G401 (cell line): ENCODE results near the gene SLC66A3. TPM values are rescaled to one million over a fixed set of nuclear protein-coding genes. Genes with fewer than 3 reads are reported as not detected.

Experiments used
- DNase-seq: peaks from one replicate; pipeline ENCODE4 v3.0.0-alpha.2; 2015; ENCODE audit warnings: low spot score
- in situ Hi-C: cut with HindIII; loops from 2 replicates; pipeline ENCODE4 v1.10.0; 2016; ENCODE audit warnings: low sequenced_read_pairs, mixed read lengths
- total RNA-seq: library from RNA; depleted of rRNA; stranded (reverse); fragments of >200 nt; shearing (Covaris generic); gene quantifications from 2 replicates; pipeline ENCODE4 v1.2.3, GENCODE V29; 2014; rRNA removed

SLC66A3 gene
- total RNA-seq = 20.2 and 25.2 TPM in 2 replicates

DNA sequence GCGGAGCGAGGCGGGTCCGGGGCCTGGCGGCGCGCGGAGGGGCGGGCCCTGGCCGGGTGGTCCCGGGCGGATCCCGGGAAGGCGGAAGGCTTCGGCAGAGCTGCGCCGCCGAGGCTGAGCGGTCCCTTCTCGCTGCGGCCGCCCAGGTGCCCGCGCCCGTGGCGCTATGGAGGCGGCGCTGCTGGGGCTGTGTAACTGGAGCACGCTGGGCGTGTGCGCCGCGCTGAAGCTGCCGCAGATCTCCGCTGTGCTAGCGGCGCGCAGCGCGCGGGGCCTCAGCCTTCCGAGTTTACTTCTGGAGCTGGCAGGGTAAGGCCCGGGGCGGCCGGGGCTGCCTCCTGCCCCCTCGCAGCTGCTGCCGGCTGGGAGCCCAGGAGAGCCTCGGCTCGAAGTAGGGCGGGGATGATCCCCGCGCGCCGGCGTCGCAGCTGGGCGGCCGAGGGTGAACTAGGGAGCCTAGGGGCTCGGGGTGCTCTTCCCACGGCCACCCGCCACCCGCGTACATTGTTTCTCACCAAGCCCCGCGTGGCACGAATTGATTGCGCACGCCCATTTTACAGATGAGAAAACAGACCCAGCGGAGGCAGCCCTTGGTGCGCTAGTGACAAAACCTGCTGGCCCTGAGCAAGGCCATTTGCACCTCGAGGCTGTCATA, at the start of gene SLC66A3:
TSS of gene SLC66A3 (plus strand) at position 87 of the 655 bp plus-strand sequence. CDS start at position 167, 80 bp downstream.
- DNase-seq = no peak
- in situ Hi-C loops = no loop called here

DNA sequence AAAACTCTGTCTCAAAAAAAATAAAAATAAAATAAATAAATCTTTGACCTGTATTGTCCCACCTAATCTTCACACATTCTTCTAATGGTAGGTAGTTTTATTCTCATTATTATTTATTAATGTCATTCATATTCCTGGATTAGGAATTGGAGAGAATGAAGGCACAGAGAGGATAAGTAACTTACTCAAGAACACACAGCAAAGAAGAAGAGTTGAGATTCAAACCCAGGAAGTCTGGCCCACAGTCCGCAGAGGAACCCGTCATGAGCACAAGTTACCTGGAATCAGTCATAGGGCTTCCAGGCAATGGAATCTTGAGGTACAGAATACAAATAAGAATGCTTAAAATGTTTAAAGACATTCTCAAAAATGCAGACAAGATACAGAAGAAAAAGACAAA, 46.3 kb upstream of the SLC66A3 start:
- in situ Hi-C loops = no loop called here
- no peak for DNase-seq

DNA sequence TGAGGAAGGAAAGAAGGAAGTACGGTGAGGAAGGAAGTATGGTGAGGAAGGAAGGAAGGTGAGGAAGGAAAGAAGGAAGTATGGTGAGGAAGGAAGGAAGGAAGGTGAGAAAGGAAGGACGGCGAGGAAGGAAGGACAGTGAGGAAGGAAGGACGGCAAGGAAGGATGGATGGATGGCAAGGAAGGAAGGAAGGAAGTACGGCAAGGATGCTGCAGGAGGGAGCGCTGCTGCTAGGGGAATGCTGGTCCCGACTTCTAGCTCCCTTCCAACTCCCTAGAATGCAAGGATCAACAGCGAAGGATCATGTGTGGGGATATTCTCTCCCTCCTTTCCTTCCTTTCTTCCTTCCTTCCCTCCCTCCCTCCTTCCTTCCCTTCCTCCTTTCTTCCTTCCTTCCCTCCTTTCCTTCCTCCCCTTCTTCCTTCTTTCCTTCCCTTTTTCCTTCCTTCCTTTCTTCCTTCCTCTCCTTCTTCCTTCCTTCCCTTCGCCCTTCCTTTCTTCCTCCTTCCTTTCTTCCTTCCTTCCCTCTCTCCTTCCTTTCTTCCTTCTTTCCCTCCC, 42.3 kb upstream of the SLC66A3 start:
- in situ Hi-C loops = no loop called here
- no peak for DNase-seq

DNA sequence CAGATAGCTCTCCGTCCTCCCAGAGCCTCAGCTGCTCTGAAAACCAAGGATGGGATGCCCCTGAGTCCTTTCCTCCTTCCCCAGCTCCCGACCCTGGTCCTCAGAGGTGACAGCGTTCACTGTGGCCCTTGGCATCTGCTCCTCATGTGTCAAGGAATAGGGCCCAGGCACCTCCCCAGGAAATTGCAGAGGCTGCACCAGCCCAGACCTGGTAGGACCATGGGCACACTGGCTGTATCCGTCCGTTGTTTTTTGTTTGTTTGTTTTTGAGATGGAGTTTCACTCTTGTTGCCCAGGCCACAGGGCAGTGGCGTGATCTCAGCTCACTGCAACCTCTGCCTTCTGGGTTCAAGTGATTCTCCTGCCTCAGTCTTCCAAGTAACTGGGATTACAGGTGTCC, 37.5 kb upstream of the SLC66A3 start:
- in situ Hi-C loops = no loop called here
- no peak for DNase-seq

DNA sequence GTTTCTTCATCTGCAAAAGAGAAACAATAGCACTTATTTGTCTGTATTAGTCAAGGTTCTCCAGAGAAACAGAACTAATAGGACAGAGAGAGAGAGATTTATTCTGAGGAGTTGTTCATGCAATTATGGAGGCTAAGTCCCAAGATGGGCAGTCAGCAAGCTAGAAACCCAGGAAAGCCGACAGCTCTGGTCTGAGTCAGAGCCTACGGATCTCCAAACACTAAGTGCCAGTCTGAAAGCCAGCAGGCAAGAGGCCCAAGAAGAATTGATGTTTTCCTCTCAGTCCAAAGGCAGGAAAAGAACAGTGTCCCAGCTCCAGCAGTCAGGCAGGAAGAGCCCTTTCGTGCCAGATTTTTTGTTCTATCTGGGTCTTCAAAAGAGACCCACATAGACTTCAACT, 36.5 kb upstream of the SLC66A3 start:
- no peak for DNase-seq
- in situ Hi-C loops = no loop called here

DNA sequence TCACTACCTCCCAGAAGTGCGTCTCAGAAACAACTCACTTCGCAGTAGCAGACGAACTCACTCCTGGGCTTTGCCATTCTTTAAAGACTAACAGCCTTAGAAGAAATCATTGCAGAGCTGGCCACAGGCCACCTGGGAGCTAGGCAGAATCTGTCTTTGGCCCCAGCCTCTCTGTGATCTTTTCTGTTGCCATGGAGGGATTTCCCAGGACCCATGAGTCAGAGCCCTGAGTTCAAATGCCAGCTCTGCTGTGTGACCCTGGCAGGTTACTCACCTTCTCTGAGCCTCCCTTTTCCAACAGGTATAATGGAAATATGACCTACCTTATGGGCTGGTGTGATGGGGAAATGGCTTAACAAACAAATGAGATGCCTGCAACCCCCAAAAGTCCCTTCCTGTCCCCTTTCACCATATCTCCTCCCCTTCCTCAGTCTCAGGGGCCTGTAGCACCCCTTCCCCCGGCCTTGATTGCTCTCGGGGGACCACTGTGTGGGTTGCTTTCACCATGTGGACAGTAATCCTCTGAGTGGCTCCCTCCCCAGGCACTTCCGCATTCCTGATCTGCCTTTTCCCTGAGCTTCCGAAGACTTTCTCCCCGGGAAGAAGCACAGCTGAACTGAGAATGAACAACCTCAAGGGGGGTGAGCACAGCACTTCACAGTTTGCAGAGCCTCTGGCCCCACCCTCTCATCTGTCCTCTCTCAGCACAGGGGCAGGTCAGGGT, 34.0 kb upstream of the SLC66A3 start:
- in situ Hi-C loops = no loop called here
- DNase-seq = no peak

DNA sequence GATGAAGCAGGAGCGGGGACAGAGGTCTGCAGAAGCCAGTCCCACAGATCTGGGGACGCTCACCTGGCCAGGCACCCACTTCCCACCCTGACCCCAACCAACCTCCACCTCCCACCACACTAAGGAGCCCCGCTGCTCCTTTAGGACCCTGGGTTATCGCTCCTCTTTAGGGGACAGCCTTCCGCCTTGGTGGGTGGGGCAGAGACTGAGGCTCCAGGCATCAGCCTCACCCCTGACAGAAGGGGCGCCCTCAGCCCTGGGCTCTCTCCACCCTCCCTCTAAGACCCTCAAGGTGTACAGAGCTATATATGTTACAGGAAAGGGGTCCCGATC, 33.5 kb upstream of the SLC66A3 start:
- in situ Hi-C loops = no loop called here
- DNase-seq = no peak

DNA sequence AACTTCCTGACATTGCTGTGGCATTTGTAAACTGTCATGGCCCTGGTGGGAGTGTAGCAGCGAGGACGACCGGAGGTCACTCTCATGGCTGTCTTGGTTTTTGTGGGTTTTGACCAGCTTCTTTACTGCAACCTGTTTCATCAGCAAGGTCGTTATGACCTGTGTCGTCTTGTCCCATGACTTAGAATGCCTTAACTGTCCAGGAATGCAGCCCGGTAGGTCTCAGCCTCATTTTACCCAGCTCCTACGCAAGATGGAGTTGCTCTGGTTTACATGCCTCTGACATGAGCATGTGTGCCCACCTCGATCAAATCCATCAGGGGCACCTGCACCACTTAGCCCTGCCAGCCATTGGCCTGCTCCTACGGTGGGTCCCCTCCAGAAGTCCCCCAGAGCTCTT, 32.9 kb upstream of the SLC66A3 start:
- in situ Hi-C loops = no loop called here
- DNase-seq = no peak

DNA sequence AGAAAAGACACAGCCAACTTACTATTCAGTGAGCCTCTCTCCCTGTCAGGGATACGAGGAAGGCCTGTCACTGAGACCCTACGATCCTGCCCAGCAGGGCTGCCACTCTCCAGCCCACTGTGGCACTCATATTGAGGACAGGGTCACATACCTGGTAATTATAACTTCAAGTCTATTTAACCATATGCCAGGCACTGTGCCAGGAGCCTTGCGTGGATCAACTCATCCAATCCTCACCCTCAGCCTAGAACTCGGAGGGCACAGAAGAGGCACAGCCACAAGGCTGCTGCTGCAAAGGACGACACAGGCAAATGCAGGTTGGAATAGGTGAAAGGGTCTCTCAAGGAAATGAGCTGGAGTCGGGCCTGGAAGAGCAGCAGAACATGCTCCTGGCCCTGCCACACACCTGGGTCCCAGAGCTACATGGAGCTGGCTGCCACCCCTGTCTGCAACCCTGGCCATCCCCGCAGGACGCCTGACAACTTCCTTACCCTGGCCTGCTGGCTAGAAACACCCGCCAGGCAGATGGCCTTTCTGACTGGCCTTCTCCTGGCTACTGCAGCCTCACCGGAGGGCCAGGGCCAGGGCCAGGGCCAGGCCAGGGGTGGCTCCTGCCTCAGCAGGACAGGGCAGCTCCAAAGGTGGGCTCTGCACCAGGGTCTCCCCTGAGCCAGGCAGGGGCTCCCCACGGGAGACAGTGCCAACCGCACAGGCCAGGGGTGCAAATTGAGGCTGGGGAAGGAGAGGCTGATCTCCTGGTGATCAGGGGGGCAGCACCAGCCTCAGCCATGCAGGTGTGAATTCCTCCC, 32.1 kb upstream of the SLC66A3 start:
- DNase-seq = no peak
- in situ Hi-C loops = no loop called here

DNA sequence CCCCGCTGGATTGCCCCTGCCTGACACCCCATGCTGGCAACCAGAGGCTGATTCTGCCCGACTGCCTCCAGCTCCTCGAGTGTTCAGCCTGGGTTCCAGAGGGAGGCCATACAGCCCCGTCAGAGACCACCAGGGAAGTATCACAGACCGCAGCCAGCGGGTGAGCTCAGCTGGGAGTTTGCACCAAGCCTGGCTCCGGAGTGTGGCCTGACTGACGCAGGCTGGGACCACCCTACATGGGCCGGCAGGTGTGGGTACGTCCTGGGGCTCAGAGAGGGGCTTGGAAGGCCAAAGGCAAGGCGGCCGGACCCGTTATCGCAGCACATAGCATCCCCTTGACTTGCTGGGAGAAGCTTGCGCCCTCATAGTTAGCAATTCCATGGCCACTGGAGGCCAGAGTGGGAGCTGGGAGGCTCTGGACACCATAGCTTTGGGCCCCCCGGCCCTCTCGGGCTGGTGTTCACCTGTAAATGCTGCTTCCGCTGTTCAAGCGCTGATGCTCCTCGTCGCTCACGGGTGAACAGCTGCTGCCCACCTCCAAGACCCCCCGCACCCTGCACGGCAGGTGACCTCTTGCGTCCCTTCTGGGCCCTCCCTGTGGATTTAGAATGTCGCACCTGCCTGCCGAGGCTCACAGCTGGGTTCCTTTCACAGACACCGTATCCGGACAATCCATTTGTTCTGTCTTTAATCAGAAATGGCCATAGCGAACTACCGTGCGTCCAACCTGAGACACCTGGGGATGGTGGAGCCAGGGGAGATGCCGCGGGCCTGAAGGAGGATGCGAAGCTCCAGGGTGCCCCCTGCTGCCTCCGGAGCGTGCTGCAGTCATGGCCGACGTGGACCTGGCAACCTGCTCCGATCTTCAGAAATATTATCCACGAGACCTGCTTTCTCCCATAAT, 31.2 kb upstream of the SLC66A3 start:
- DNase-seq = peak; percentile 41
- in situ Hi-C loops = no loop called here

DNA sequence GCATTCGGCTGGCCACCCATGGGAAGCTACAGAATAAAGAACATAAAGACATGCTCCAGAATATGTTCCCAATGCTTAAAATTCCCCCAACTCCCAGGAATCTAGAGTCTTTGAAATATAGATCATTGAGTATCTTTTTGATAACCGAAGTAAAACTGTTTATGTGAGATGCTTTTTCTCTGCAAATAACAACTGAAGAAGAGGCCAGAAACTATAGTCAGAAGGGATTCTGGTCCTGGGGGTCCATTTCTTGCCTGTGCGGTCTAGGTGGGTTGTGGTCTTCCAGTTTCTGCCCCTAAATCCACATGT, 30.6 kb upstream of the SLC66A3 start:
- DNase-seq = no peak
- in situ Hi-C loops = no loop called here

DNA sequence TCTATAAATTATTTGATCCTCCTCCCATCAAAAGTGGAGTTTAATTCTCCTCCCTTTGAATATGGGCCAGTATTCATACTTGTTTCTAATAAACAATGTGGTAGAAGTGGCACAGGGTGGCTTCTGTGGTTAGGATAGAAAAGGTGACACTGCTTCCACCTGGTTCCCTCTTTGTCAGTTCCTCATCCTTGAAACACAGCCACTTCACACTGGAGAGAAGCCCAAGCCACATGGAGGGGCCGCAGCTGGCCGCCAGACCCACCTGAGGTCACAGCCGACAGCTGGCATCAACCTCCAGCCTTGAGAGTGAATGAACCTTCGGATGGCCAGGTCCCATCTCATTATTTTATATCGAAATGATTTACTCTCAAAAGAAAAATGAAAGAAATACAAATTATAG, 27.5 kb upstream of the SLC66A3 start:
- no peak for DNase-seq
- in situ Hi-C loops = no loop called here

DNA sequence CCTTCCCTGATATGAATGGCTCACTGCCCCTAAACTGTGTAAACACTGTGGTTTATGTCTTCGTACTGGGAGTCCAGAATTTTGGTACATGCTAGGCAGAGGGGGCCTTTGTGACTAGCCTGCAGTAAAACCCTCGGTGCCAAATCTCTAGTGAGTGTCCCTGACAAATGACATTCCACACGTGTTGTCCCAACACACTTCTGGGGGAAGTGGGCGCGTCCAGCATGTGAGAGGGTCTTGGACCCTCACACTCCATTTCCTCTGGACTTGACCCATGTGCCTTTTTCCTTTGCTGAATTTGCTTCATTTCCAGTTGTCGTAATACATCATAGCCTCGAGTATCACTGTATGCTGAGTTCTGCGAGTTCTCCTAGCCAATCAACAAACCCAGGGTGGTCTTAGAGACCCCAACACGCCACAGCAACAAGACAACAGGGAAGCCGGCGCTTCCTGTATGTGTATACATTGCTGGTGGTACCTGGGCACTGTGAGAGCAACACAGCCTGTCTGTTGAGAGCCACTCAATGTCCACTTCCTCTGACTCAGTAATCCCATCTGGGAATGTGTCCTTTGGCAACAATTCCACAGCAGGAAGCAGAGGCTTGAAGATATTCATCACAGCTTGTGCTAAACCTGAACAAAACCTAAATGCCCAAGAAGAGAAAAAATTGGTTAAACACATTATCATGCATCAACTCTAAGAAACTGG, 26.9 kb upstream of the SLC66A3 start:
- in situ Hi-C loops = no loop called here
- no peak for DNase-seq

DNA sequence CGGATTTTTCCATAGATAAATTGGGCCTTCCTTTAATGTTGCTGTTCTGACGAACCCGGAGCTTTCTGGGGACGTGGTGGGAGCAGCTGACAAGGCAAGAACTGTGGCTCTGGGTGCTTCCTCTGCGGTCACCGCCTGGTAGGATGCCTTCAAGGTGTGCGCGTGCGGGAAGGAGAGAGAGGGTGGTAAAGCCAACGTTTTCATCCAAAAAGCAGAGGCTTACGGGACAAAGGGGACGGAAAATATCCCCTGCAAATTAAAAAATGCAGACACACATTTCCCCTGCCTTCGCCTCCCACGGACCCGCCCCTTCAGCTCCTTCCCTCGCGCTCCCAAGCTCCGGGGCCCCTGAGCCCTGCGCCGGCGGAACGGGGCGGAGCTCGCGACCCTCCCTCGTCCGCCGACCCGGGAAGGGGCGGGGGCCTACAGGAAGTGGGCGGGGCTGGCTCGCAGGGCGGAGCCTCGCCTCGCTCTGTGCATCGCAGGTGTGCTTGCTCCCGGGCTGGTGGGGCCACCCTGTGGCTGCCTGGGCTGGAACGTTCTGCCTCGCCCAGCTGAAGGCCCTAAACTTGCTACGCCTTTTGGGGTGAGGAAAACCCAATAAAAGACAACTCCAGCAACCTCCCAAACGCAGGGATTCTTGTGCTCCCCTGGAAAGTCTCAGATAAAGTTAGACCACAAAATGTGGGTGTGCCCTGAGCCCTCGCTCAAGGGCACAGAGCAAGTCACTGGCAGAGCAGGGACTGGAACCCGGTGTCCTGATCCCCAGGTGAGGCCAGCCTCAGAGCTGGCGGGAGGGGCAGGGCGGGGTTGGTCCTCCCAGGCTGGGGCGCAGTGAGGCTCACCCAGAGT, 25.4 kb upstream of the SLC66A3 start:
- in situ Hi-C loops = no loop called here

DNA sequence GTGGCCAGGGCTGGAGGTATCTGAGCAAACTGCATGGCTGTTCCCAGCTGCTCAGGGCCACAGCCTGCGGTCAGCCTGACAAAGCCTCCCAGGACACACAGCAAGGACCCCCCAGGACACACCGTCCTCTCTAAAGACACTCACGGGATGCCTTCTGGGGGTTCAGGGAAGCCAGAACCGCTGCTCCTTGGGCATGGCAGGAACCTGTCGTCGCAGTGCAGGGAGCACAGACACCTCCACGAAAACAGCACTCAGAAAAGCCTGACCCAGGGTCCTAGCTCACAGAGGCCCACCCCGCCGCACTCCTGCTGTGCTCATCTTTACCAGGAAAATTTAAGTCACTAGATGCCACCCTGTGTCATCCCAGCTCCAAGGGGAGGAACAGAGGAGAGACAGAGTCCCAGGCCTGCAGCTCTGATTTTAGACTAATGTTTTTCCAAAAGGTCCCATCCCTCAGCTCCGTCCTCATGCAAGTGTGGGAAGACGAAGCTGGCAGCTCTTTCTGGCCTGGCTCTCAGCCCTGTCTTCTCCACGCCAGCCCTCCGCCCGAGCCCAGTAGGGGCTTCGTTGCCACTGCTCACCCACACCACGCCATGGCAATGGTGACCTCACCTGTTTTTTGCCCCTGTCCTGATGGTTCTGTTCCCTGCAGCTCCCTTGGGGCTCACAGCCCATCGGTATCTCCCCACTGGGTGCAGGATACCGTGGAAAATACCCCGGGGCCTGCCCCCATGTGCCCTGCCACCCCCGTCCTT, 23.9 kb upstream of the SLC66A3 start:
- in situ Hi-C loops = no loop called here
- no peak for DNase-seq

More for the DNA sequence above, 25.4 kb upstream of the SLC66A3 start:
- DNase-seq = no peak

DNA sequence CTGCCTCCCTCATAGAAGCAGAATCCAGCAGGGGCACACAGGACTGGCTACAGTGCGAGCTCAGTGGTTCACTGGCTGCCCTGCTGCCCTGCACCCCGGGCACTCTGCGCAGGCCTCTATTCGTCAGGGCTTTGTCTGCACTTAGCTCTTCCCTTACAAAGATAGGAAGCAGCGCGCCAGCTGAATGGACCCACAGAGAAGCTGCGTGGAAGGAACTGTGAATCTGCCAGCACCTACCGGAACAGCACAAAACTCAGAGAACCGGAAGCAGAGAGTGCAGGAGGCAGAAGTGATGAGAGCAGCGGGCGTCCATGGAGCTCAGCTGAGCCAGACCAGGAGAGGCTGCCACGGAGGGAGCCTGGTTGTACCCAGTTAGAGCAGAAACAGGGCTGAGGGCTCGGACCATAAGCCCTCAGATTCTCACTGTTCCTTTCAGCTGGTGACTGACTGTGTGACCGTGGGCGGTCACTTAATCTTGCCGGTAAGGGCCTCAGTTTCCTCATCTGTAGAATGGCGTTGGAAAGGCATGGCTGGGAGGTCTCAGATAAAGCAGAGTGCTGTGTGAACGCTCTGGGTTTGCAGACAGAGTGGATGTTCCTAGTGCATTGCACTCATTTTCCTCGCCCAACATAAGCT, 23.1 kb upstream of the SLC66A3 start:
- DNase-seq = no peak
- in situ Hi-C loops = no loop called here
